ENCODE data around the gene LITAFD. TPM values are rescaled to one million over a fixed set of nuclear protein-coding genes. Genes with fewer than 3 reads are reported as not detected.

LITAFD gene
- total RNA-seq, 1 donor from 2014 or later: not detected

- Mint-ChIP-seq H3K36me3 (peaks cover 43% of the 10 kb centered on the region), H3K4me1 (peaks cover 18% of the 10 kb centered on the region), H3K4me3 (no peak overlapping the region), H3K27ac (no peak overlapping the region), H3K27me3 (ENCODE audit: low read depth) (no peaks in the 10 kb centered on the region), H3K9me3 (no peaks in the 10 kb centered on the region)
- TF ChIP-seq CTCF (IDR thresholded peaks at IDR 0.05; ENCODE audit: unreplicated experiment): no peak
- no peak for DNase-seq (ENCODE audit: low spot score in 2 of 2, unreplicated experiment in 2 of 2)
These were observed 43.3 kb downstream of the LITAFD start for GRCh38 chr16:8925455-8925854.

- Mint-ChIP-seq H3K36me3 (peaks cover 33% of the 10 kb centered on the region), H3K9me3 (no peaks in the 10 kb centered on the region), H3K27ac (no peak overlapping the region), H3K4me3 (no peak overlapping the region), H3K4me1 (peaks cover 15% of the 10 kb centered on the region), H3K27me3 (ENCODE audit: low read depth) (no peaks in the 10 kb centered on the region)
- TF ChIP-seq CTCF (IDR thresholded peaks at IDR 0.05; ENCODE audit: unreplicated experiment): no peak
- DNase-seq (ENCODE audit: low spot score in 2 of 2, unreplicated experiment in 2 of 2): no peak
These were observed 44.7 kb downstream of the LITAFD start for GRCh38 chr16:8926827-8927226.

GRCh38 chr16:8928467-8928957 lies 46.4 kb downstream of the LITAFD start:
- Mint-ChIP-seq H3K9me3 (no peaks in the 10 kb centered on the region), H3K4me3 (no peak overlapping the region), H3K27ac (no peak overlapping the region), H3K4me1 (peaks cover 17% of the 10 kb centered on the region), H3K36me3 (peaks cover 33% of the 10 kb centered on the region), H3K27me3 (ENCODE audit: low read depth) (no peaks in the 10 kb centered on the region)
- no peak for TF ChIP-seq CTCF (IDR thresholded peaks at IDR 0.05; ENCODE audit: unreplicated experiment)
- DNase-seq (ENCODE audit: low spot score in 2 of 2, unreplicated experiment in 2 of 2): no peak

- Mint-ChIP-seq H3K36me3 (peaks cover 33% of the 10 kb centered on the region), H3K27ac (peak overlapping the region; percentile 4), H3K27me3 (ENCODE audit: low read depth) (no peaks in the 10 kb centered on the region), H3K4me3 (no peak overlapping the region), H3K9me3 (no peaks in the 10 kb centered on the region), H3K4me1 (peaks cover 17% of the 10 kb centered on the region)
- no peak for TF ChIP-seq CTCF (IDR thresholded peaks at IDR 0.05; ENCODE audit: unreplicated experiment)
- DNase-seq (ENCODE audit: low spot score in 2 of 2, unreplicated experiment in 2 of 2): no peak
These were observed 47.1 kb downstream of the LITAFD start for GRCh38 chr16:8929086-8929748.

- Mint-ChIP-seq H3K4me1 (peaks cover 24% of the 10 kb centered on the region), H3K9me3 (no peaks in the 10 kb centered on the region), H3K4me3 (no peak overlapping the region), H3K36me3 (peaks cover 23% of the 10 kb centered on the region), H3K27ac (no peak overlapping the region), H3K27me3 (ENCODE audit: low read depth) (no peaks in the 10 kb centered on the region)
- peak in 1 of 2 experiments; percentile 71 for DNase-seq (ENCODE audit: low spot score in 2 of 2, unreplicated experiment in 2 of 2)
- no peak for TF ChIP-seq CTCF (IDR thresholded peaks at IDR 0.05; ENCODE audit: unreplicated experiment)
These were observed 49.7 kb downstream of the LITAFD start for GRCh38 chr16:8931859-8932258.
